ENCODE results near the gene CERCAM. TPM values are rescaled to one million over a fixed set of nuclear protein-coding genes. Genes with fewer than 3 reads are reported as not detected.

The CERCAM gene
- total RNA-seq, 4 donors from 2014 or later: 25.1 to 70.7 (median 39.8) TPM

- Histone ChIP-seq H3K4me3 (no peak overlapping the region), H3K36me3 (no peaks in the 10 kb centered on the region), H3K27ac (no peak overlapping the region), H3K4me1 (no peaks in the 10 kb centered on the region), H3K27me3 (peaks cover 0 to 8% of the 10 kb centered on the region in 2 donors), H3K9me3 (no peaks in the 10 kb centered on the region)
- DNase-seq: no peak
- TF ChIP-seq POLR2A (IDR thresholded peaks at IDR 0.05) (no peak), CTCF (IDR thresholded peaks at IDR 0.05) (no peak)
- intact Hi-C loops (cut with DNase I; ENCODE audit: low total_unique reads): no loop called here
Observed at GRCh38 chr9:128414461-128414860, 6.2 kb upstream of the CERCAM start.

GRCh38 chr9:128415281-128415680 lies 5.4 kb upstream of the CERCAM start:
- Histone ChIP-seq H3K4me1 (no peaks in the 10 kb centered on the region), H3K27ac (no peak overlapping the region), H3K9me3 (no peaks in the 10 kb centered on the region), H3K27me3 (peaks cover 0 to 8% of the 10 kb centered on the region in 2 donors), H3K36me3 (no peaks in the 10 kb centered on the region), H3K4me3 (no peak overlapping the region)
- no peak for TF ChIP-seq POLR2A (IDR thresholded peaks at IDR 0.05)
- no peak for TF ChIP-seq CTCF (IDR thresholded peaks at IDR 0.05)
- DNase-seq: no peak
- intact Hi-C loops (cut with DNase I; ENCODE audit: low total_unique reads): no loop called here

- TF ChIP-seq CTCF (IDR thresholded peaks at IDR 0.05) (no peak), POLR2A (IDR thresholded peaks at IDR 0.05) (no peak)
- no peaks in the 10 kb centered on the region for H3K36me3 ChIP-seq
- no peak overlapping the region for H3K4me3 ChIP-seq
- no peak overlapping the region for H3K27ac ChIP-seq
- no peaks in the 10 kb centered on the region for H3K9me3 ChIP-seq
- peaks cover 0 to 8% of the 10 kb centered on the region in 2 donors for H3K27me3 ChIP-seq
- intact Hi-C loops (cut with DNase I; ENCODE audit: low total_unique reads): no loop called here
- no peak for DNase-seq
- no peaks in the 10 kb centered on the region for H3K4me1 ChIP-seq
Observed at GRCh38 chr9:128416014-128416413, 4.6 kb upstream of the CERCAM start.

- H3K27me3 ChIP-seq: peaks cover 0 to 8% of the 10 kb centered on the region in 2 donors
- H3K9me3 ChIP-seq: no peaks in the 10 kb centered on the region
- no peak overlapping the region for H3K4me3 ChIP-seq
- no peaks in the 10 kb centered on the region for H3K36me3 ChIP-seq
- TF ChIP-seq CTCF (IDR thresholded peaks at IDR 0.05) (no peak), POLR2A (IDR thresholded peaks at IDR 0.05) (no peak)
- no peak overlapping the region for H3K27ac ChIP-seq
- DNase-seq: no peak
- H3K4me1 ChIP-seq: peaks cover 0 to 3% of the 10 kb centered on the region in 2 donors
- intact Hi-C loops (cut with DNase I; ENCODE audit: low total_unique reads): no loop called here
Observed at GRCh38 chr9:128416432-128417019, 4.1 kb upstream of the CERCAM start.

GRCh38 chr9:128419061-128419925 lies 1.4 kb upstream of the CERCAM start:
- intact Hi-C loops (cut with DNase I; ENCODE audit: low total_unique reads): no loop called here
- H3K4me3 ChIP-seq: peak overlapping the region; percentile 63 to 94

More at GRCh38 chr9:128419061-128419925, 1.4 kb upstream of the CERCAM start:
- H3K36me3 ChIP-seq: no peaks in the 10 kb centered on the region
- no peaks in the 10 kb centered on the region for H3K9me3 ChIP-seq
- DNase-seq: peak; percentile 21 to 37
- TF ChIP-seq CTCF (IDR thresholded peaks at IDR 0.05) (no peak), POLR2A (IDR thresholded peaks at IDR 0.05) (no peak)
- H3K4me1 ChIP-seq: peaks cover 0 to 6% of the 10 kb centered on the region in 2 donors
- peak overlapping the region; percentile 78 to 93 for H3K27ac ChIP-seq
- H3K27me3 ChIP-seq: peaks cover 0 to 3% of the 10 kb centered on the region in 2 donors

All from uterus (tissue), 4 donors.